Measurements from ENCODE around the gene PBX4.

The PBX4 gene

DNA sequence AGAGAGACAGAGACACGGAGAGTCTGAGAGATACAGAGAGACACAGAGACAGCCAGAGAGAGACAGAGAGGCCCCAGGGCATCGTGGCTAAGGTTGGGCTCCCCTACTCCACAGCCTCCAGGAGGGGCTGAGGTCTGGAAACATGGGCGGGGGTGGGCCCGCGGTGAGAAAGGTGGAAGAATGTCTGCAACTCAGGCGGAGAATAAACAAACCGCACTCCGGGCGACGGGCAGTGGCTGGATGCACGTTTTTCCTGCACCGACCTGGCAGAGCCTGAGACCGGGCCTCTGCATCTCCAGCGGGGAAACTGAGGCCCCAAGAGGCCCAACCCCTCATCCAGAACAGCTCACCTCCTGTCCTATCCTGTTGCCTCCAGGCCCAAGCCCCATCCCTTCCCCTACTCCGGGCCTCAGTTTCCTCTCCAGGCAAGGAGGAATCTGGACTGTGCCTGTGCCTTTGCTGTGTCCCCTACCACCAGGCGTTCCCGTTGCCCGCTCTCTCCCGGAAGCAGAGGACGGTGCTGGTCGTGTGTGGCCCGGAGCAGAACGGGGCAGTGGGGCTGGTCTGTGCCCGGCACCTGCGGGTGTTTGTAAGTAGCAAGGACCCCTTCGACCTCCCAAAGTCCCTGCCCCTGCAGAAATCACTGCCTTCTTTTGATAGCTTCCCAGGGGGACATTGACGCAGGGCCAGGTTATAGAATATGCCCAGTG, 83.8 kb downstream of the PBX4 start:
- no peak for DNase-seq (ENCODE audit: insufficient read length)
- FAIRE-seq, result no peak
- TF ChIP-seq TAF1 (IDR thresholded peaks at IDR 0.05; ENCODE audit: borderline replicate concordance, low read depth, low read length), result no peak
- TF ChIP-seq POLR2A (IDR thresholded peaks at IDR 0.05; ENCODE audit: low read depth, low read length), result no peak
- no peak for TF ChIP-seq POLR2AphosphoS5 (IDR thresholded peaks at IDR 0.05; ENCODE audit: low read depth, low read length)

DNA sequence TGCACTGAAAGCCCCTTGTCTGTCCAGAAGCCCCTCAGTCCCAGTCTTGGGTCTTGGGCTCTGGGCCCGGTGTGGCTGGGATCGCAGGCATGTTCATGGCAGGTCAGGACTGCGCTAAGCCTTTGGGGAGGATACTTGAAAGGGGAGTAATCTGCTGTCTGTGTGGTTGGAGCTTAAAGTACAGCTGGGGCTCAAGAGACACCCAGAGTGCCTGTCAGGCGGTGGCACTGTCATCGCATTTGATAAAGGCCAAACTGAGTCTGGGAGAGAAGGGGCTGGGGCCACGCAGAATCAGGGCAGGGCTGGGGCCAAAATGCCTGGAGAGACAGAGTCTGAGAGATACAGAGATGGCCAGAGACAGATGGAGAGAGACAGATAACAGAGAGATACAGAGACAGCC, 84.6 kb downstream of the PBX4 start:
- FAIRE-seq (no peak), DNase-seq (ENCODE audit: insufficient read length) (no peak)
- TF ChIP-seq TAF1 (IDR thresholded peaks at IDR 0.05; ENCODE audit: borderline replicate concordance, low read depth, low read length) (no peak), POLR2AphosphoS5 (IDR thresholded peaks at IDR 0.05; ENCODE audit: low read depth, low read length) (no peak), POLR2A (IDR thresholded peaks at IDR 0.05; ENCODE audit: low read depth, low read length) (no peak)

DNA sequence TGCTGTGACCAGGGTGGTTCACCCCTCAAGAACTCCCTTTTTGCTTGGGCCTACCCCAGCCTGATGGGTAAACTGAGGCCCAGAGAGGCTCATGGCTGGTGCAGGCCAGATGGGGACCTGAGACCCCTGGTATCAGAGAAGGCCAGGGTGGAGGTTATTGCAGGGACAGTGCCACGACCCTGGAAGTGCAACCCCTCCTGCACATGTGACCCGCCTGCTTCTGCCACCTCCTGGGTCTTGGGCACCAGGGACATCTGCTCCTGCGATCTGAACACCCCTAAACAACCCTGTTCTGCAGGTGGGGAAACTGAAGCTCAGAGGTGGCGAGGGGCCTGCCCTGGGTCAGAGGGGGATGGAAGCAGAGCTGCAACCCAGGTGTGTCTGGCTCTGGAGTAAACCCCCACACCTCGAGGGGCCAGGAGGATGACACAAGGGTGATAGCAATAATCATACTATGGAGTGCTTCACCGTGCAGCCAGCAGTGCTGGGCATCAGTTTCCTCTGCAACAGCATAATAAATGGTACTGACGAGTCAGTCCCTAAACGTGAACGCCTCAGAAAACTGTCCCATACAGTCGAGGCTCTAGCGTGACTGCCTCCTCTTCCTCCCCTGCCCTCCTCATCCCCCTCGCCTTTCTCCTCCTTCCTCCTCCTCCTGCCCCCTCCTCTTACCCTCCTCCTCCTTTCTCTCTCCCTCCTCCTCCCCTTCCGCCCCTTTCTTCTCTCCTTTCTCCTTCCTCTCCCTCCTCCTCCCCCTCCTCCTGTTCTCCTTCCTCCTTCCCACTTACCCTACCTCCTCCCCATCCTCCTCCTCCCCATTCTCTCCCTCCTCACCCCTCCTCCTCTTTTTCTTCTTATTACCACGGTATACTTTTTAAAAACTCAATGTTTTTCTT, 85.4 kb downstream of the PBX4 start:
- no peak for FAIRE-seq
- no peak for DNase-seq (ENCODE audit: insufficient read length)
- no peak for TF ChIP-seq POLR2AphosphoS5 (IDR thresholded peaks at IDR 0.05; ENCODE audit: low read depth, low read length)
- TF ChIP-seq POLR2A (IDR thresholded peaks at IDR 0.05; ENCODE audit: low read depth, low read length), result no peak
- TF ChIP-seq TAF1 (IDR thresholded peaks at IDR 0.05; ENCODE audit: borderline replicate concordance, low read depth, low read length), result no peak

- DNase-seq (ENCODE audit: insufficient read length) (peak; percentile 89), FAIRE-seq (peak; percentile 88)
- no peak for TF ChIP-seq POLR2A (IDR thresholded peaks at IDR 0.05; ENCODE audit: low read depth, low read length)
- no peak for TF ChIP-seq POLR2AphosphoS5 (IDR thresholded peaks at IDR 0.05; ENCODE audit: low read depth, low read length)
- no peak for TF ChIP-seq TAF1 (IDR thresholded peaks at IDR 0.05; ENCODE audit: borderline replicate concordance, low read depth, low read length)
Measured at GRCh38 chr19:19531951-19532805, 86.3 kb downstream of the PBX4 start.

DNA sequence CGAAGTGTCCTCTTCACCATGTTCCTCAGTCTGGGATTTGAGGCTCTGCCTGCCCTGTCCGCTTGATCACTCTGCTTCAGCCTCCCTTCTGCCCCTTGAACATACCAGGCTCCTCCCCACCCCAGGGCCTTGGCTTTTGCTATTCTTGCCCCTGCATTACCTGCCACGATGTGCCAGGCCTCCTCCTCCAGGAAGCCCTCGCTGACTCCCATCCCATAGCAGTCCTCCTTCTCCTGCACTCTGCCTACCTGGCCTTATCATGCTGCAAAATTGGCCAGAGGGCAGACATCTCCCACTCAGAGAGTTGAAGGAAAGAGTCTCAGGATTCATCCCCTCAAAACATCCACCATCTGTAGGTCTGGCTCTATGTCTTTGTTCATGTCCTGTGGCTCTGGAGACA, 87.6 kb downstream of the PBX4 start:
- TF ChIP-seq POLR2A (IDR thresholded peaks at IDR 0.05; ENCODE audit: low read depth, low read length) (peak; percentile 18; the same call in 1 of the 2 replicates), POLR2AphosphoS5 (IDR thresholded peaks at IDR 0.05; ENCODE audit: low read depth, low read length) (no peak)
- DNase-seq (ENCODE audit: insufficient read length) (no peak), FAIRE-seq (no peak)

- DNase-seq (ENCODE audit: insufficient read length) (no peak), FAIRE-seq (no peak)
- TF ChIP-seq TAF1 (IDR thresholded peaks at IDR 0.05; ENCODE audit: borderline replicate concordance, low read depth, low read length), result no peak
Measured at GRCh38 chr19:19530423-19530804, 88.1 kb downstream of the PBX4 start.

DNA sequence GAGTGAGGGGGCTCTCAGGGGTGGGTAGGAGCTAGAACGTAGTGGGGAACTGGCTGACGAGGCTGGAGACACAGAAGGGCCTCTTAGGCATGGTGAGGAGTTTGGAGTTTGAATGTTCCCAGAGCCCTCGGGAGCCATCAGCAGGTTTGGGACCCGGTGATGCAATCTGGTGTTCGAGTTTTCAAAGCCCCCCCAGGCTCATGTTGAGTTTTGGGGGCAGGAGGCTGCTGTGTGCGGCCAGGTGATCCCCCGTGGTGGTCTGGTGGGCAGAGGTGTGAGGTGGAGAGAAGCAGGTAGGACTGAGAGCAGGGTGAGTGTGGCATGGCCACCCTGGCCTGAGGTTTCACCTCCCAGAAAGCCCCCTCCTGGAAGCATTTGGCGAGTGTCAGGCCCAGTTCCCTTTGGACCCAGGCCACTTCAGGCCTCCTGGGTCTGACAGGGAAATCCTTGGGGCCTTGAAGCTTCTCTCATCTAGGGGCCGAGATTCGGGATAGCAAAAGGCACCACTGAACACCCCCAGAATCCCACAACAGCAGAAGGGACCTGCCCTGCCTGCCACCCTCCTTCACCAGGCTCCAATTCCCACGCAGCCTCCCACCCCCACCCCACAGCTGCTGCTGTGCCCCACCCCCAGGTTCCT, 88.6 kb downstream of the PBX4 start:
- FAIRE-seq, result no peak
- no peak for TF ChIP-seq TAF1 (IDR thresholded peaks at IDR 0.05; ENCODE audit: borderline replicate concordance, low read depth, low read length)
- TF ChIP-seq POLR2A (IDR thresholded peaks at IDR 0.05; ENCODE audit: low read depth, low read length), result peak; percentile 33; the same call in 1 of the 2 replicates
- TF ChIP-seq POLR2AphosphoS5 (IDR thresholded peaks at IDR 0.05; ENCODE audit: low read depth, low read length), result no peak
- no peak for DNase-seq (ENCODE audit: insufficient read length)

DNA sequence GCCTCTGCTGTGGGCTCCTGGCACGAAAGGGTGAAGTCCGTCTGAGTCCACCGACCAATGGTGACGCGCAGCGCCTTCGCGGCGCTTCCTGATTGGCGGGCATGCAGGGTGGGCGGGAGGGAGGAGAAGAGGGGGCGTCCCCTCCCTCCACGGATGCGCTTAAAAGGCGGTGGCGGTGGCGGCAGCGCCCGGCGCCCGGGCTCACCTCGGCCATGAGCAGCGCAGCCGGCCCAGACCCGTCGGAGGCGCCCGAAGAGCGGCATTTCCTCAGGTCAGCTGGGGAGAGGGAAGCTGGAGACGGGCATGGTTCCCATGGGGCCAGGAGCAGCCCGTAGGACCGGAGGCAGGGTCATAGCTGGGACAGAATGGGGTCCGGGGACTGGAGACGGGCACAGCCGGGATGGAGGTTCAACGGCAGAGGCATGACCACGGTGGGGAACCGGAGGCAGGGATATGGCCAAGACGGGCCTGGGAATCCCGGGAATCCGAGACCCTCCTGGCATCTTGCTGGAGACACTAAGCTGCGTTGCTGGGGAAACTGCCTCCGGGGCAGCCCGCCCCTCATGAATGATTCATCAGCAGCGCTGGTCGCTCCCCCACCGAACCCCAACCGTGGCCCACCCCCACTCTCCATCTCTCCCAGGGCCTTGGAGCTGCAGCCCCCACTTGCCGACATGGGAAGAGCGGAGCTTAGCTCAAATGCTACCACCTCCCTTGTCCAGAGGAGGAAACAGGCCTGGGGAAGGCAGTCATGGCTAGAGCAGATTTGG, 89.6 kb downstream of the PBX4 start, which contains the start of gene YJEFN3:
Gene YJEFN3, plus strand, starts transcription at position 191 of the 770 bp plus-strand sequence. Its CDS starts 22 bp downstream, at position 213.
- FAIRE-seq (no peak), DNase-seq (ENCODE audit: insufficient read length) (no peak)
- no peak for TF ChIP-seq POLR2A (IDR thresholded peaks at IDR 0.05; ENCODE audit: low read depth, low read length)
- peak; percentile 53; the same call in 1 of the 2 replicates for TF ChIP-seq POLR2AphosphoS5 (IDR thresholded peaks at IDR 0.05; ENCODE audit: low read depth, low read length)

GRCh38 chr19:19527674-19528625, 90.5 kb downstream of the PBX4 start:
- FAIRE-seq (no peak), DNase-seq (ENCODE audit: insufficient read length) (no peak)
- TF ChIP-seq POLR2A (IDR thresholded peaks at IDR 0.05; ENCODE audit: low read depth, low read length) (no peak), POLR2AphosphoS5 (IDR thresholded peaks at IDR 0.05; ENCODE audit: low read depth, low read length) (no peak), TAF1 (IDR thresholded peaks at IDR 0.05; ENCODE audit: borderline replicate concordance, low read depth, low read length) (no peak)

GRCh38 chr19:19527371-19527656, 91.2 kb downstream of the PBX4 start:
- TF ChIP-seq POLR2A (IDR thresholded peaks at IDR 0.05; ENCODE audit: low read depth, low read length) (no peak), TAF1 (IDR thresholded peaks at IDR 0.05; ENCODE audit: borderline replicate concordance, low read depth, low read length) (no peak), POLR2AphosphoS5 (IDR thresholded peaks at IDR 0.05; ENCODE audit: low read depth, low read length) (no peak)
- DNase-seq (ENCODE audit: insufficient read length), result no peak
- no peak for FAIRE-seq
